PC-9 (cell line): Measurements from ENCODE around the gene SOX21. TPM values are rescaled to one million over a fixed set of nuclear protein-coding genes. Genes with fewer than 3 reads are reported as not detected.

Experiments used
- BruUV-seq: library from RNA; stranded (reverse); fragments of 400-500 nt; replicated peaks from 2 replicates; lab custom pipeline; 2021; lab: Mats Ljungman, UMichigan
- CTCF ChIA-PET: fragments of 300-600 bp; sonication (Branson Sonifier 250); formaldehyde crosslinking; loops from one replicate; lab custom pipeline; 2022; ENCODE audit warnings: antibody characterized with exemption; lab: Charles Lee
- POLR2A ChIA-PET: fragments of 300-600 bp; sonication (Branson Sonifier 250); formaldehyde crosslinking; loops from one replicate; lab custom pipeline; 2022; ENCODE audit warnings: antibody characterized with exemption; ENCODE audit not compliant: unreplicated experiment; lab: Charles Lee
- DNase-seq, 2 experiments: peaks; one replicate each; pipeline versions ENCODE4 v3.0.0 to v3.0.0-alpha.2; 2015 to 2022; ENCODE audit warnings: mixed read lengths in 1 of 2
- H2AFZ ChIP-seq: fragments of 200-600 bp; sonication (generic); 2 replicates; pipeline ENCODE4 v1.8.1; 2017; ENCODE audit warnings: antibody characterized with exemption
- H3F3A ChIP-seq: fragments of 200-600 bp; sonication (generic); 2 replicates; pipeline ENCODE4 v1.8.1; 2017; ENCODE audit warnings: antibody characterized with exemption, mild to moderate bottlenecking, low read depth; ENCODE audit not compliant: insufficient read depth
- H3K27ac ChIP-seq: fragments of 200-600 bp; sonication (generic); 2 replicates; pipeline ENCODE4 v1.6.1; 2016; ENCODE audit warnings: mixed run types
- H3K27me3 ChIP-seq: fragments of 200-600 bp; sonication (generic); 2 replicates; pipeline ENCODE4 v1.6.1; 2016; ENCODE audit warnings: low read depth, mixed run types; ENCODE audit not compliant: insufficient read depth
- H3K36me3 ChIP-seq: fragments of 200-600 bp; sonication (generic); 2 replicates; pipeline ENCODE4 v1.6.1; 2016; ENCODE audit warnings: low read depth, mixed run types
- H3K4me1 ChIP-seq: fragments of 200-600 bp; sonication (generic); replicated peaks from 2 replicates; pipeline ENCODE4 v1.6.1; 2016; ENCODE audit warnings: mixed run types; ENCODE audit not compliant: insufficient read depth
- H3K4me2 ChIP-seq: fragments of 200-600 bp; sonication (generic); 2 replicates; pipeline ENCODE4 v1.6.1; 2017; ENCODE audit warnings: mixed run types
- H3K4me3 ChIP-seq: fragments of 200-600 bp; sonication (generic); 2 replicates; pipeline ENCODE4 v1.6.1; 2016; ENCODE audit warnings: mixed run types
- H3K79me2 ChIP-seq: fragments of 200-600 bp; sonication (generic); 2 replicates; pipeline ENCODE4 v1.6.1; 2017; ENCODE audit warnings: low read depth, mixed run types
- H3K9me2 ChIP-seq: fragments of 200-600 bp; sonication (generic); 2 replicates; pipeline ENCODE4 v1.8.1; 2017; ENCODE audit warnings: mild to moderate bottlenecking; ENCODE audit not compliant: insufficient read depth
- H3K9me3 ChIP-seq: fragments of 200-600 bp; sonication (generic); 2 replicates; pipeline ENCODE4 v1.8.1; 2016; ENCODE audit warnings: low read depth; ENCODE audit not compliant: insufficient read depth
- H4K20me1 ChIP-seq: fragments of 200-600 bp; sonication (generic); 2 replicates; pipeline ENCODE4 v1.8.1; 2017; ENCODE audit not compliant: insufficient read depth
- EZH2 ChIP-seq: fragments of 200-600 bp; sonication (generic); IDR thresholded peaks from 2 replicates; pipeline ENCODE4 v1.8.0; 2017; ENCODE audit warnings: antibody characterized with exemption, low read depth
- intact Hi-C: fragments of 100-400 bp; cut with micrococcal nuclease; formaldehyde crosslinking; loops from one replicate; pipeline ENCODE4 v1.10.0; 2022; ENCODE audit not compliant: unreplicated experiment
- total RNA-seq: library from RNA; stranded (reverse); gene quantifications from 2 replicates; pipeline ENCODE4 v1.2.3, GENCODE V29; 2021
- TF ChIP-seq, protein P1 (sequence below): fragments of 200-600 bp; sonication (generic); conservative IDR thresholded peaks from 2 replicates; pipeline ENCODE4 v1.6.1; 2017; ENCODE audit warnings: mixed run types, antibody characterized with exemption, mild to moderate bottlenecking, moderate library complexity

The SOX21 gene
- total RNA-seq, 1 experiment from 2014 or later: not detected

DNA sequence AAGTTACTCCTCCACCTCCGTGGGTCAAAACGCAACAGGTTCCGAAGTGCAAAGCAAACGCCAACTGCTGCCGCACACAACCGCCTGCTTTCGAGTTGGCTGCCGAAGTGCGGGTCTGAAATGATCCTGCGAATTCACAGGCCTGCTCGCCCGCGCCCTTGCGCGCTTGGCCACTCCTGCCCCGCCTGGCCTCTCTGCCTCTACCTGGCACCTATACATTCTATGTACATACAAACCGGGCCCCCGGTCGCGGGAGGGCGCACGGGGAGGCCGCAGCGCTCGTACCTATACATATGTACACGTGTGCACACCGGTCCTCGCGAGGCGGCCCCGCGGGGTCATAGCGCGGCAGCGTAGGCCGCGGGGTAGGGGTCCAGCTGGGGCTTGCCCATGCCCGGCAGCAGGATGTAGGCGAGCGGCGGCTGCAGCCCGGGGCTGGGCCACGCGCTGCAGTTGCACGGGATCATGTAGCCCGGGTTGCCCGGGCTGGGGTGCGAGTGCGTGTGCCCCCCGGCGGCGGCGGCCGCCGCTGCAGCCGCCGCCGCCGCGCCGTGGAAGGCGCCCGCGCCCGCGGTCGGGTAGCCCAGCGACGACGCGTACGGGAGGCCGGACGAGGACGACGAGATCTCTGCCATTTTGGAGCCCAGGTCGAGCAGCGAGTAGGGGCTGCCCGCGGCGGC, 1.3 kb downstream of the SOX21 start:
- no peaks in the 10 kb centered on the region for H3K36me3 ChIP-seq
- no peak overlapping the region for H3K27ac ChIP-seq
- POLR2A ChIA-PET: no interaction called here
- BruUV-seq: no TSS peak
- CTCF ChIA-PET: no interaction called here
- DNase-seq: no peak
- no peak for TF ChIP-seq EZH2
- TF ChIP-seq, protein P1, sequence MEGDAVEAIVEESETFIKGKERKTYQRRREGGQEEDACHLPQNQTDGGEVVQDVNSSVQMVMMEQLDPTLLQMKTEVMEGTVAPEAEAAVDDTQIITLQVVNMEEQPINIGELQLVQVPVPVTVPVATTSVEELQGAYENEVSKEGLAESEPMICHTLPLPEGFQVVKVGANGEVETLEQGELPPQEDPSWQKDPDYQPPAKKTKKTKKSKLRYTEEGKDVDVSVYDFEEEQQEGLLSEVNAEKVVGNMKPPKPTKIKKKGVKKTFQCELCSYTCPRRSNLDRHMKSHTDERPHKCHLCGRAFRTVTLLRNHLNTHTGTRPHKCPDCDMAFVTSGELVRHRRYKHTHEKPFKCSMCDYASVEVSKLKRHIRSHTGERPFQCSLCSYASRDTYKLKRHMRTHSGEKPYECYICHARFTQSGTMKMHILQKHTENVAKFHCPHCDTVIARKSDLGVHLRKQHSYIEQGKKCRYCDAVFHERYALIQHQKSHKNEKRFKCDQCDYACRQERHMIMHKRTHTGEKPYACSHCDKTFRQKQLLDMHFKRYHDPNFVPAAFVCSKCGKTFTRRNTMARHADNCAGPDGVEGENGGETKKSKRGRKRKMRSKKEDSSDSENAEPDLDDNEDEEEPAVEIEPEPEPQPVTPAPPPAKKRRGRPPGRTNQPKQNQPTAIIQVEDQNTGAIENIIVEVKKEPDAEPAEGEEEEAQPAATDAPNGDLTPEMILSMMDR: no peak
- no peaks in the 10 kb centered on the region for H3F3A ChIP-seq
- H3K4me3 ChIP-seq: no peak overlapping the region
- H3K4me1 ChIP-seq: no peaks in the 10 kb centered on the region
- H3K9me3 ChIP-seq: no peaks in the 10 kb centered on the region
- H3K9me2 ChIP-seq: no peaks in the 10 kb centered on the region
- H3K79me2 ChIP-seq: no peaks in the 10 kb centered on the region
- no peak overlapping the region for H3K4me2 ChIP-seq
- H4K20me1 ChIP-seq: no peaks in the 10 kb centered on the region
- H3K27me3 ChIP-seq: peaks cover 59% of the 10 kb centered on the region
- H2AFZ ChIP-seq: no peak overlapping the region
- intact Hi-C loops: no loop called here

DNA sequence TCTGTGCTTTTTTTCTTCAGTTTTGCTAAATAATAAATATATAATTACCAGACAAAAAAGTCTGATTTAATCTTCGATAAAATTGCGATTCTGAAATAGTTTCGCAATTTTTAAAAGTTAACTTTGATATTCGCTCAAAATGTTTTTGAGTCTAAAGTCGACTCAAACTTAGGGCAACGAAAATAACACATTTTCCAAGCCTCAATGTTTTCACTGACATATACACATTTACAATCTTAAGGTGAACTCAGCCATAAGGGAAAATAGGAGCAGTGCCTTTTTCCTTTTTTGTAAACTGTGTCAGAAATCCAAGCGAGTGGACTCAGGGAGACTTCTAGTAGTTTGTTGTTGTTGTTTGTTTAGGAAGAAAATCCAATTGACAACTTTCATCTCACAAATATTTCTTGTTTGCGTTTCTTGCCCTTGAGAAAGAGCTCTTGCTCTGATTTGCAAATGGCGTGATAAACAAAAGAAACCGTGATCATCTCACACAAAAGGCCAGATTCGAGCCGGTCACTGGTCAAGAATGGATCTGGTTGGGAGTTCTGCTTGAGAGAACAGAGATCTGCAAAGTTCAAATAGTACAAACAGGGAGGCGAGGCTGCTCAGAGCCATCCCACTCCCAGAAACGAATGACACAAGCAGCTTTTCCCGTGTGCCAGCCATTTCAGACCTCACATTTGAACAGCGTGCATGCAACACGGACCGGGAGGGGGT, 2.1 kb downstream of the SOX21 start:
- Histone ChIP-seq H3F3A (no peaks in the 10 kb centered on the region), H3K27ac (no peak overlapping the region), H3K4me3 (no peak overlapping the region), H2AFZ (no peak overlapping the region), H3K27me3 (peaks cover 60% of the 10 kb centered on the region), H3K4me2 (no peak overlapping the region), H3K36me3 (no peaks in the 10 kb centered on the region), H3K9me3 (no peaks in the 10 kb centered on the region), H4K20me1 (no peaks in the 10 kb centered on the region), H3K79me2 (no peaks in the 10 kb centered on the region), H3K9me2 (no peaks in the 10 kb centered on the region), H3K4me1 (no peaks in the 10 kb centered on the region)
- TF ChIP-seq EZH2: no peak
- TF ChIP-seq, protein P1: no peak
- intact Hi-C loops: no loop called here
- BruUV-seq: no TSS peak
- ChIA-PET POLR2A (no interaction called here), CTCF (no interaction called here)
- no peak for DNase-seq

DNA sequence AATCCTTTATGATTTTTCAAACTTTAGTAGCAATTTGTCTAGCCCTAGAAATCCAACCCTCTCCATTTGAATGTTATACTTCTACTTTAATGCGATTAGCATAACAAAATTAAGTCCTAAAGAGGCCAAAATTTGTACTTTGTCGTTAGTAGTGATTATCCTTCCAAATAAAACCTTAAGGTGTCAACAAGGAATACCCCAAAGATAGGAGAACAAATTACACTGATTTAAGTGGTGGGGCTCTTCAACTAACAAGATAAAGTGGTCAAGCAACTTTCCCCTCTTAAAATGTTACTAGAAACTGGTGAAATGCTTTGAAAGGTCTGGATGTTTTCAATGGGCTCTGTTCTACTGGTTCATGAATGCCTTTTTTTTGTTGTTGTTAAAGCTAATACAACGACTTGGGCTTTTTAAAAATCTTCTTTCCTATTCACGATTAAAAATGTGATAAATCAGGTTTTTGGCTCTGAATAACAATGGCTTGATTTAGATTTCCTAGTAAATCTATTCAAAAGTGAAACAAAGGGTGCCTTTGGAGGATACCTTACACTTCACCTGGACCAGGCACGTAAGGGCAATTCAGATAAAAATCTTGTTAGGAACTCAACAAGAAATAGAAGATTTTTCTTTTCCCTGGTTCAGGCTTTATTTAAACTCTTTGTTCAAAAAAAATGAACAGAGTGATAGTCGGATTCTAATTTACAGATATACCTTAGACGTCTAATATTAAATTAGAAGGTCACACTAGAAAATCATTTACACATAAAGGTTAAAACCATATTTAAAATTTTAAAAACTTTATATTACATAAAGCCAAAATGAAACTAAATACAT, 3.1 kb downstream of the SOX21 start:
- ChIA-PET CTCF (no interaction called here), POLR2A (no interaction called here)
- no peak overlapping the region for H3K4me2 ChIP-seq
- H3K36me3 ChIP-seq: no peaks in the 10 kb centered on the region
- BruUV-seq: no TSS peak
- no peaks in the 10 kb centered on the region for H3K79me2 ChIP-seq
- H3K9me2 ChIP-seq: no peaks in the 10 kb centered on the region
- no peaks in the 10 kb centered on the region for H3F3A ChIP-seq
- TF ChIP-seq, protein P1: no peak
- no peak for TF ChIP-seq EZH2
- intact Hi-C loops: no loop called here
- H3K4me3 ChIP-seq: no peak overlapping the region
- H3K27ac ChIP-seq: no peak overlapping the region
- no peaks in the 10 kb centered on the region for H4K20me1 ChIP-seq
- DNase-seq: no peak
- no peaks in the 10 kb centered on the region for H3K9me3 ChIP-seq
- no peaks in the 10 kb centered on the region for H3K4me1 ChIP-seq
- H3K27me3 ChIP-seq: peaks cover 54% of the 10 kb centered on the region
- no peak overlapping the region for H2AFZ ChIP-seq
